GM12878 (cell line): Measurements from ENCODE around the gene MYH10. TPM values are rescaled to one million over a fixed set of nuclear protein-coding genes. Genes with fewer than 3 reads are reported as not detected.
A peak's percentile ranks its signal among the peaks of the same experiment; 100 is the strongest.

Experiments used
- ATF3 ChIP-seq: IDR thresholded peaks from 2 replicates; pipeline ENCODE4 v1.6.1; 2011; ENCODE audit warnings: low read depth, mild to moderate bottlenecking, low read length, moderate library complexity, borderline replicate concordance; ENCODE audit errors: extremely low read depth
- BCL11A ChIP-seq: IDR thresholded peaks from 2 replicates; pipeline ENCODE4 v1.6.1; 2011; ENCODE audit warnings: low read depth, low read length
- CBFB ChIP-seq: IDR thresholded peaks from 2 replicates; pipeline ENCODE4 v1.6.1; 2016; ENCODE audit warnings: antibody characterized with exemption, low read depth
- CREB1 ChIP-seq: IDR thresholded peaks from 2 replicates; pipeline ENCODE4 v1.6.1; 2012; ENCODE audit warnings: low read depth, mild to moderate bottlenecking, inconsistent platforms
- CREM ChIP-seq: IDR thresholded peaks from 2 replicates; pipeline ENCODE4 v1.6.1; 2014; ENCODE audit warnings: antibody characterized with exemption, low read depth
- EGR1 ChIP-seq, 2 experiments: IDR thresholded peaks; 1 replicate in 1 of 2; 2 replicates in 1 of 2; pipeline ENCODE4 v1.6.1; 2011 to 2012; ENCODE audit warnings: low read depth in 2 of 2, low read length in 2 of 2, borderline replicate concordance in 1 of 2, mild to moderate bottlenecking in 1 of 2, moderate library complexity in 1 of 2
- FOXM1 ChIP-seq: IDR thresholded peaks from 2 replicates; pipeline ENCODE4 v1.6.1; 2012; ENCODE audit warnings: low read depth, mild to moderate bottlenecking, inconsistent platforms, low read length, moderate library complexity
- JUNB ChIP-seq: IDR thresholded peaks from 2 replicates; pipeline ENCODE4 v1.6.1; 2016; ENCODE audit warnings: antibody characterized with exemption, mild to moderate bottlenecking
- JUND ChIP-seq: IDR thresholded peaks from 2 replicates; pipeline ENCODE4 v1.6.1; 2012; ENCODE audit warnings: low read depth, mild to moderate bottlenecking, low read length, improper control_type of control experiment, moderate library complexity
- KAT2A ChIP-seq: conservative IDR thresholded peaks from 2 replicates; pipeline ENCODE4 v1.6.1; 2011; ENCODE audit warnings: low read depth, low read length; ENCODE audit not compliant: control insufficient read depth
- KLF5 ChIP-seq: fragments of 450-650 bp; IDR thresholded peaks from 2 replicates; pipeline ENCODE4 v1.6.1; 2014; ENCODE audit warnings: mild to moderate bottlenecking; ENCODE audit not compliant: partially characterized antibody
- LARP7 ChIP-seq: fragments of 450-650 bp; IDR thresholded peaks from 2 replicates; pipeline ENCODE4 v1.6.1; 2017; ENCODE audit warnings: mild to moderate bottlenecking
- NFYB ChIP-seq: IDR thresholded peaks from 2 replicates; pipeline ENCODE4 v1.6.1; 2011; ENCODE audit warnings: low read depth, mild to moderate bottlenecking, low read length, improper control_type of control experiment, moderate library complexity; ENCODE audit not compliant: insufficient read depth
- NR2C1 ChIP-seq: fragments of 450-650 bp; IDR thresholded peaks from 2 replicates; pipeline ENCODE4 v1.6.1; 2017; ENCODE audit warnings: antibody characterized with exemption, mild to moderate bottlenecking, moderate library complexity
- PML ChIP-seq: IDR thresholded peaks from 2 replicates; pipeline ENCODE4 v1.6.1; 2012; ENCODE audit warnings: low read length, inconsistent platforms
- POLR2A ChIP-seq: IDR thresholded peaks from 2 replicates; pipeline ENCODE4 v1.6.1; 2011; ENCODE audit warnings: low read depth, mild to moderate bottlenecking, low read length
- SP1 ChIP-seq: IDR thresholded peaks from one replicate; pipeline ENCODE4 v1.6.1; 2011; ENCODE audit warnings: low read depth, low read length
- SPI1 ChIP-seq: IDR thresholded peaks from 2 replicates; pipeline ENCODE4 v1.6.1; 2011; ENCODE audit warnings: low read depth, mild to moderate bottlenecking, low read length, moderate library complexity, borderline replicate concordance; ENCODE audit not compliant: insufficient read depth
- TCF7 ChIP-seq: IDR thresholded peaks from 2 replicates; pipeline ENCODE4 v1.6.1; 2014; ENCODE audit warnings: antibody characterized with exemption, borderline replicate concordance
- ZBTB33 ChIP-seq: fragments of 450-650 bp; IDR thresholded peaks from 2 replicates; pipeline ENCODE4 v1.6.1; 2017; ENCODE audit warnings: mild to moderate bottlenecking
- ZNF207 ChIP-seq: fragments of 450-650 bp; IDR thresholded peaks from 2 replicates; pipeline ENCODE4 v1.6.1; 2014; ENCODE audit warnings: antibody characterized with exemption, mild to moderate bottlenecking, borderline replicate concordance
- ZSCAN29 ChIP-seq: fragments of 450-650 bp; IDR thresholded peaks from 2 replicates; pipeline ENCODE4 v1.6.1; 2017; ENCODE audit warnings: mild to moderate bottlenecking, moderate library complexity
- polyA plus RNA-seq, 11 experiments: library from polyadenylated mRNA; depleted of rRNA in 4 of 11; unstranded in 6 of 11; stranded (reverse) in 5 of 11; fragments of >200 nt; fragmentation: Nextera tagmentation in 4 of 11; fragmentation: Illumina TruSeq in 1 of 11; extraction: Ambion mirVana in 4 of 11; extraction: Trizol in 1 of 11; gene quantifications; 1 replicate in 1 of 11; 2 replicates in 10 of 11; pipeline versions ENCODE4 v1.2.1 to v1.2.3, GENCODE V29; 2011 to 2016; ENCODE audit warnings: inconsistent platforms in 2 of 11, missing spikeins in 2 of 11, low read depth in 1 of 11
- total RNA-seq, 4 experiments: library from RNA; depleted of rRNA in 3 of 4; stranded (reverse); fragments of >200 nt in 3 of 4; fragmentation: Illumina TruSeq in 1 of 4; extraction: Trizol in 1 of 4; gene quantifications; 2 replicates each; pipeline versions ENCODE4 v1.2.1 to v1.2.3, GENCODE V29; 2013 to 2021
- TF ChIP-seq, protein P1 (sequence below): IDR thresholded peaks from 2 replicates; pipeline ENCODE4 v1.6.1; 2011; ENCODE audit warnings: borderline replicate concordance, low read depth, mild to moderate bottlenecking, moderate library complexity, mixed read lengths, low read length; ENCODE audit not compliant: insufficient read depth; ENCODE audit errors: extremely low read length
- TF ChIP-seq, protein P2 (sequence below): IDR thresholded peaks from 2 replicates; pipeline ENCODE4 v1.6.1; 2012; ENCODE audit warnings: low read depth, low read length, improper control_type of control experiment
- TF ChIP-seq, protein P3 (sequence below): fragments of 450-650 bp; IDR thresholded peaks from 2 replicates; pipeline ENCODE4 v1.6.1; 2017; ENCODE audit warnings: antibody characterized with exemption, mild to moderate bottlenecking, moderate library complexity

MYH10 gene
- total and polyA plus RNA-seq, 10 of the 15 experiments (the other 5 are each of a cell fraction or from before 2014, with no cell fraction given) = 0.33 to 7.1 (median 1.0) TPM

GRCh38 chr17:8630802-8631553, 453 bp upstream of the MYH10 start (continued):
- TF ChIP-seq, protein P1, sequence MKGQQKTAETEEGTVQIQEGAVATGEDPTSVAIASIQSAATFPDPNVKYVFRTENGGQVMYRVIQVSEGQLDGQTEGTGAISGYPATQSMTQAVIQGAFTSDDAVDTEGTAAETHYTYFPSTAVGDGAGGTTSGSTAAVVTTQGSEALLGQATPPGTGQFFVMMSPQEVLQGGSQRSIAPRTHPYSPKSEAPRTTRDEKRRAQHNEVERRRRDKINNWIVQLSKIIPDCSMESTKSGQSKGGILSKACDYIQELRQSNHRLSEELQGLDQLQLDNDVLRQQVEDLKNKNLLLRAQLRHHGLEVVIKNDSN = no peak
- TF ChIP-seq POLR2A (no peak; the same call in 1 of the 2 replicates), TCF7 (no peak), KAT2A (no peak), EGR1 (IDR thresholded peaks at IDR 0.05; ENCODE audit: borderline replicate concordance in 1 of 2, low read depth in 2 of 2, low read length in 2 of 2) (peak in 1 of 2 experiments; percentile 73; a peak in 2 of 3 replicates), CREB1 (peak; percentile 69; the same call in 1 of the 2 replicates), BCL11A (no peak), CBFB (no peak), SP1 (peak; percentile 98), CREM (0 out of 2 replicates have a peak, but pooled peaks have one; percentile 41), NFYB (peak; percentile 95), ZNF207 (0 out of 2 replicates have a peak, but pooled peaks have one; percentile 30), FOXM1 (no peak), NR2C1 (no peak), ZBTB33 (no peak), JUND (no peak), ZSCAN29 (no peak), KLF5 (peak; percentile 57), LARP7 (0 out of 2 replicates have a peak, but pooled peaks have one; percentile 27), PML (no peak), SPI1 (no peak), ATF3 (no peak), JUNB (no peak)
- TF ChIP-seq, protein P2, sequence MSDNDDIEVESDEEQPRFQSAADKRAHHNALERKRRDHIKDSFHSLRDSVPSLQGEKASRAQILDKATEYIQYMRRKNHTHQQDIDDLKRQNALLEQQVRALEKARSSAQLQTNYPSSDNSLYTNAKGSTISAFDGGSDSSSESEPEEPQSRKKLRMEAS = no peak
- TF ChIP-seq, protein P3, sequence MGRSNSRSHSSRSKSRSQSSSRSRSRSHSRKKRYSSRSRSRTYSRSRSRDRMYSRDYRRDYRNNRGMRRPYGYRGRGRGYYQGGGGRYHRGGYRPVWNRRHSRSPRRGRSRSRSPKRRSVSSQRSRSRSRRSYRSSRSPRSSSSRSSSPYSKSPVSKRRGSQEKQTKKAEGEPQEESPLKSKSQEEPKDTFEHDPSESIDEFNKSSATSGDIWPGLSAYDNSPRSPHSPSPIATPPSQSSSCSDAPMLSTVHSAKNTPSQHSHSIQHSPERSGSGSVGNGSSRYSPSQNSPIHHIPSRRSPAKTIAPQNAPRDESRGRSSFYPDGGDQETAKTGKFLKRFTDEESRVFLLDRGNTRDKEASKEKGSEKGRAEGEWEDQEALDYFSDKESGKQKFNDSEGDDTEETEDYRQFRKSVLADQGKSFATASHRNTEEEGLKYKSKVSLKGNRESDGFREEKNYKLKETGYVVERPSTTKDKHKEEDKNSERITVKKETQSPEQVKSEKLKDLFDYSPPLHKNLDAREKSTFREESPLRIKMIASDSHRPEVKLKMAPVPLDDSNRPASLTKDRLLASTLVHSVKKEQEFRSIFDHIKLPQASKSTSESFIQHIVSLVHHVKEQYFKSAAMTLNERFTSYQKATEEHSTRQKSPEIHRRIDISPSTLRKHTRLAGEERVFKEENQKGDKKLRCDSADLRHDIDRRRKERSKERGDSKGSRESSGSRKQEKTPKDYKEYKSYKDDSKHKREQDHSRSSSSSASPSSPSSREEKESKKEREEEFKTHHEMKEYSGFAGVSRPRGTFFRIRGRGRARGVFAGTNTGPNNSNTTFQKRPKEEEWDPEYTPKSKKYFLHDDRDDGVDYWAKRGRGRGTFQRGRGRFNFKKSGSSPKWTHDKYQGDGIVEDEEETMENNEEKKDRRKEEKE = no peak
- TF ChIP-seq, all 136 proteins: peak for 24
